Gastrocnemius medialis (tissue), 4 donors: ENCODE measurements around the gene TBX3.

Experiments
- CTCF ChIP-seq, 5 experiments: fragments of 450-650 bp in 3 of 5; fragments of 200-600 bp in 2 of 5; sonication (generic) in 2 of 5; IDR thresholded peaks in 4 of 5; conservative IDR thresholded peaks in 1 of 5; 1 replicate in 4 of 5; 2 replicates in 1 of 5; pipeline ENCODE4 v1.5.1; 2016 to 2019; ENCODE audit warnings: antibody characterized with exemption in 5 of 5, mild to moderate bottlenecking in 3 of 5, moderate library complexity in 3 of 5
- POLR2A ChIP-seq, 2 donors: fragments of 450-650 bp; IDR thresholded peaks; one replicate each; pipeline ENCODE4 v1.6.1; 2017; ENCODE audit warnings: antibody characterized with exemption in 2 of 2, mild to moderate bottlenecking in 2 of 2, moderate library complexity in 2 of 2

- no peak for TF ChIP-seq POLR2A (IDR thresholded peaks at IDR 0.05)
- TF ChIP-seq CTCF (IDR thresholded peaks at IDR 0.05 in 4 of 5, conservative IDR thresholded peaks at IDR 0.05 in 1 of 5): no peak
Measured at GRCh38 chr12:114680604-114681069, 3.3 kb downstream of the TBX3 start.
